Parathyroid adenoma (tissue), 2 donors: Measurements from ENCODE around the gene TAL1.

ENCODE experiments used
- H2AFZ ChIP-seq: fragments of 300-600 bp; sonication (generic); one replicate; pipeline ENCODE4 v1.7.0; 2017; ENCODE audit warnings: antibody characterized with exemption, mild to moderate bottlenecking
- H3K27ac ChIP-seq: fragments of 300-600 bp; sonication (generic); one replicate; pipeline ENCODE4 v1.7.0; 2017
- H3K27me3 ChIP-seq: fragments of 300-600 bp; sonication (generic); one replicate; pipeline ENCODE4 v1.7.0; 2017; ENCODE audit warnings: low read length; ENCODE audit not compliant: control insufficient read depth, insufficient read depth
- H3K36me3 ChIP-seq: fragments of 300-600 bp; sonication (generic); one replicate; pipeline ENCODE4 v1.7.0; 2017; ENCODE audit warnings: low read length; ENCODE audit not compliant: control insufficient read depth, insufficient read depth
- H3K4me1 ChIP-seq: fragments of 300-600 bp; sonication (generic); one replicate; pipeline ENCODE4 v1.7.0; 2017; ENCODE audit warnings: control low read depth
- H3K4me2 ChIP-seq: fragments of 300-600 bp; sonication (generic); one replicate; pipeline ENCODE4 v1.7.0; 2017; ENCODE audit warnings: low read length
- H3K4me3 ChIP-seq: fragments of 300-600 bp; sonication (generic); one replicate; pipeline ENCODE4 v1.7.0; 2017; ENCODE audit warnings: low read depth, low read length
- H3K79me2 ChIP-seq: fragments of 300-600 bp; sonication (generic); one replicate; pipeline ENCODE4 v1.7.0; 2017; ENCODE audit warnings: control low read depth
- H3K9ac ChIP-seq: fragments of 300-600 bp; sonication (generic); one replicate; pipeline ENCODE4 v1.7.0; 2017; ENCODE audit warnings: mild to moderate bottlenecking
- H3K9me3 ChIP-seq: fragments of 300-600 bp; sonication (generic); one replicate; pipeline ENCODE4 v1.7.0; 2017; ENCODE audit warnings: low read length; ENCODE audit not compliant: control insufficient read depth
- TF ChIP-seq, protein P1 (sequence below): fragments of 300-600 bp; sonication (generic); IDR thresholded peaks from one replicate; pipeline ENCODE4 v1.7.0; 2017; ENCODE audit warnings: antibody characterized with exemption, mild to moderate bottlenecking
- donor health status: primary hyperparathyroidism.

Gene TAL1

DNA sequence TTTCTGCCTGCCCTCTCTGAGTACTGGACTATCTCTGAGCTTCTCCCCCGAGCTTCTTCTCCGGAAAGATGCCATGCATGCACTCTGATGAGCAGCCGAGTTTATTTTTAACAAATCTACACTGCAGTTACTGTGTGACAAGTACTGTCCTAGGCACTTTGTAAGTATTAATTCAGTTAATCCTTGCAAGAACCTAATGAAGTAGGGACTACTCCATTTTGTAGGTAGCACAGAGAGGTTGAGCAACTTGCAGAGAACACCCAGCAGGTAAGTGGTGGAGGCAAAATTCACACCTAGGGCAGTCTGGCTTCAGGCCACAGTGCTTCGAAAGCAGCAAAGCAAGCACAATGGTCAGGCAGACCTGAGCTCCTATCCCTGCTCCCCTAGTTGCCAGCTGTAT lies 3.8 kb upstream of the TAL1 start:
- Histone ChIP-seq H3K4me2 (no peak overlapping the region), H3K9ac (no peak overlapping the region), H3K4me1 (no peaks in the 10 kb centered on the region), H3K27ac (peak overlapping the region; percentile 15), H3K27me3 (peaks cover 12% of the 10 kb centered on the region), H3K36me3 (no peaks in the 10 kb centered on the region), H3K4me3 (no peak overlapping the region), H2AFZ (no peak overlapping the region), H3K79me2 (no peaks in the 10 kb centered on the region), H3K9me3 (no peaks in the 10 kb centered on the region)
- TF ChIP-seq, protein P1, sequence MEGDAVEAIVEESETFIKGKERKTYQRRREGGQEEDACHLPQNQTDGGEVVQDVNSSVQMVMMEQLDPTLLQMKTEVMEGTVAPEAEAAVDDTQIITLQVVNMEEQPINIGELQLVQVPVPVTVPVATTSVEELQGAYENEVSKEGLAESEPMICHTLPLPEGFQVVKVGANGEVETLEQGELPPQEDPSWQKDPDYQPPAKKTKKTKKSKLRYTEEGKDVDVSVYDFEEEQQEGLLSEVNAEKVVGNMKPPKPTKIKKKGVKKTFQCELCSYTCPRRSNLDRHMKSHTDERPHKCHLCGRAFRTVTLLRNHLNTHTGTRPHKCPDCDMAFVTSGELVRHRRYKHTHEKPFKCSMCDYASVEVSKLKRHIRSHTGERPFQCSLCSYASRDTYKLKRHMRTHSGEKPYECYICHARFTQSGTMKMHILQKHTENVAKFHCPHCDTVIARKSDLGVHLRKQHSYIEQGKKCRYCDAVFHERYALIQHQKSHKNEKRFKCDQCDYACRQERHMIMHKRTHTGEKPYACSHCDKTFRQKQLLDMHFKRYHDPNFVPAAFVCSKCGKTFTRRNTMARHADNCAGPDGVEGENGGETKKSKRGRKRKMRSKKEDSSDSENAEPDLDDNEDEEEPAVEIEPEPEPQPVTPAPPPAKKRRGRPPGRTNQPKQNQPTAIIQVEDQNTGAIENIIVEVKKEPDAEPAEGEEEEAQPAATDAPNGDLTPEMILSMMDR: no peak

DNA sequence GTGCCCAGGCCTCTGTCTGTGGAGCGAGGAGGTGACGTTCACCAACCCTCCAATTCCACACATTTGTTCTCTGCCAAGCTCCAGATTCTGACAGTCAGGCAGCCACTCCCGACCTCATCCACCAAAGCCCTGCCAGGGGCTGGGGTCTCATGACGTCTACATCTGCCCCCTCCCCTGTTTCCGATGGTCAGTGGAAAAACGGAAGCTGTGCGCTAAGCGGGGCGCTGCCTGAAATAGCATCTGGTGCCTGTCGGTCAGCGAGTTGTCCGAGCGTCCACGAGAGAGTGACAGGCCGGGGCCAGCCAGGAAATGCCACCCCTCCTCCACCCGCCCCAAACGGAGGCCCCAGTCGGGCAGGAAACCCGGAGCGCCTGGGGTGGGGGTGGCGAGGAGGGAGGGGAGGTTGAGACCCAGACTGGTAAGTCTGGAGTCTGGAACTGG lies 3.2 kb upstream of the TAL1 start:
- no peak overlapping the region for H3K9ac ChIP-seq
- H3K27me3 ChIP-seq: peaks cover 18% of the 10 kb centered on the region
- TF ChIP-seq, protein P1: no peak
- H3K36me3 ChIP-seq: no peaks in the 10 kb centered on the region
- no peaks in the 10 kb centered on the region for H3K4me1 ChIP-seq
- H3K4me3 ChIP-seq: no peak overlapping the region
- H3K9me3 ChIP-seq: no peaks in the 10 kb centered on the region
- peak overlapping the region; percentile 29 for H3K27ac ChIP-seq
- no peaks in the 10 kb centered on the region for H3K79me2 ChIP-seq
- H2AFZ ChIP-seq: no peak overlapping the region
- H3K4me2 ChIP-seq: no peak overlapping the region

DNA sequence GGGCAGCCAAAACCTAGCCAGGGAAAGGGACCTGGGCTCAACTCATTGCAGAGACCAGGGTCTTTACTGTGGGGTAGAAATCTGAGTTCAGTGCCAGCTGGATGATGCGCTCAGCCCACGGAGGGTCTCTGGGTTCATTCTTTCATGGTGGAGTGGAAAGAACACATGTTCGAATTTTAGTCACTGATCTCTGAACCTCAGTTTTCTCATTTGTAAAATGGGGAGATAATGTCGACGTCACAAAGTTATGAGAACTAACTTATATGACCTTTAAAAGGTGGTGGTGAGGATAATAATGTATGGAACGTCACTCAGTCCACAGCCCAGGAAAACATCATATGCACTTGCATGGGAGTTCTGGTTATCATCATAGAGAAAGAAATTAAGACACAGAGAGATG lies 1.2 kb upstream of the TAL1 start:
- no peaks in the 10 kb centered on the region for H3K79me2 ChIP-seq

DNA sequence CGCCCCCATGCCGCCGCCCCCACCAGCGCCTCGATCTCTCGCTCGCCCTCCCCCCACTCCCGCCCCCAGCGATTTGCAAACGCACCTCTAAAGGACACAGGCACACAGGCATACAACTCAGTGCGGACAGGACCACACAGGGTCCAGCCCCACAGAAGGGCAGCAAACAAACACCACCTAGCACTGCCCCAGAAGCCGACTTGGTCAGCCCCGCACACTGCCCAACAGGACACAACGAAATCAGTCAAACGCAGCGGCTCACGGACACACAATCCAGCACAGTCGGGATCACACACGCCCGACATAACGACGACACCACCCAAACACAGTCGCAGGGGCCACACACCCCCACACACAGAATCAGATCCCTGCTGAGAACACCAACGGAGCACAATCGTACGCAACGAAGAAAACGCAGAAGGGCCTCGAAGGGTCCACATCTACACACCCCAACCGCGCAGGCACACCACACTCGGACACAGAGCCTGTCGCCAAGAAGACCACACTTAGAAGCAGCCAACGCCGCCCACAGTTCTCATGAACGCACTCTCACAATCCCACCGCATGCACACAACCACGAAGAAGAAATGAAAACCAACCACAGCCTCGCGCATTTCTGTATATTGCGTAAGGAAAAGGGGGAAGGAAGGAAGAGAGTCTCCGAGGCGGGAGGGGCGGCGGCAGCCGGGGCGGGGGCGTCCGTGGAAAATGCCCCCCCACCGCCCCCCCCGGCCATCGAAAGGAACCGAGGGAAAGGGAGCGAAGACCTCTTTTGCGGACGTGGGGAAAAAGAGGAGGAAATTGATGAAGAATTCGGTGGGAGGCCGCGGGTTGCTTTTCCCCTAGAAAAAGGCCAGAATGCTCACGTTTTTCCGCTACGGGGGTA lies 481 bp downstream of the TAL1 start:
- Histone ChIP-seq H3K4me1 (no peaks in the 10 kb centered on the region), H3K27me3 (peaks cover 20% of the 10 kb centered on the region), H2AFZ (no peak overlapping the region), H3K9me3 (no peaks in the 10 kb centered on the region), H3K4me2 (no peak overlapping the region), H3K4me3 (peak overlapping the region; percentile 20), H3K79me2 (no peaks in the 10 kb centered on the region), H3K36me3 (no peaks in the 10 kb centered on the region), H3K9ac (no peak overlapping the region), H3K27ac (peak overlapping the region; percentile 61)
- TF ChIP-seq, protein P1: no peak

More for the DNA sequence above, 1.2 kb upstream of the TAL1 start:
- Histone ChIP-seq H3K27ac (no peak overlapping the region), H2AFZ (no peak overlapping the region), H3K4me1 (no peaks in the 10 kb centered on the region), H3K4me3 (no peak overlapping the region), H3K9ac (no peak overlapping the region), H3K4me2 (no peak overlapping the region), H3K27me3 (peaks cover 20% of the 10 kb centered on the region), H3K9me3 (no peaks in the 10 kb centered on the region), H3K36me3 (no peaks in the 10 kb centered on the region)
- TF ChIP-seq, protein P1: no peak
